ENCODE measurements around the gene AMOTL1.

GRCh38 chr11:94780432-94780831, 12.3 kb downstream of the AMOTL1 start:
- TF ChIP-seq, protein P1, sequence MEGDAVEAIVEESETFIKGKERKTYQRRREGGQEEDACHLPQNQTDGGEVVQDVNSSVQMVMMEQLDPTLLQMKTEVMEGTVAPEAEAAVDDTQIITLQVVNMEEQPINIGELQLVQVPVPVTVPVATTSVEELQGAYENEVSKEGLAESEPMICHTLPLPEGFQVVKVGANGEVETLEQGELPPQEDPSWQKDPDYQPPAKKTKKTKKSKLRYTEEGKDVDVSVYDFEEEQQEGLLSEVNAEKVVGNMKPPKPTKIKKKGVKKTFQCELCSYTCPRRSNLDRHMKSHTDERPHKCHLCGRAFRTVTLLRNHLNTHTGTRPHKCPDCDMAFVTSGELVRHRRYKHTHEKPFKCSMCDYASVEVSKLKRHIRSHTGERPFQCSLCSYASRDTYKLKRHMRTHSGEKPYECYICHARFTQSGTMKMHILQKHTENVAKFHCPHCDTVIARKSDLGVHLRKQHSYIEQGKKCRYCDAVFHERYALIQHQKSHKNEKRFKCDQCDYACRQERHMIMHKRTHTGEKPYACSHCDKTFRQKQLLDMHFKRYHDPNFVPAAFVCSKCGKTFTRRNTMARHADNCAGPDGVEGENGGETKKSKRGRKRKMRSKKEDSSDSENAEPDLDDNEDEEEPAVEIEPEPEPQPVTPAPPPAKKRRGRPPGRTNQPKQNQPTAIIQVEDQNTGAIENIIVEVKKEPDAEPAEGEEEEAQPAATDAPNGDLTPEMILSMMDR (IDR thresholded peaks at IDR 0.05; ENCODE audit: insufficient read depth, low read length), result no peak
- TF ChIP-seq GABPA (IDR thresholded peaks at IDR 0.05; ENCODE audit: low read depth) (no peak), SPI1 (IDR thresholded peaks at IDR 0.05; ENCODE audit: borderline replicate concordance, low read depth) (no peak)
